ENCODE data around the gene PHETA2.
"Not testable (repeated sequence)": the region's sequence is repeated elsewhere in the genome, so short reads cannot be mapped to it uniquely, and the experiment has no call there.

The PHETA2 gene

DNA sequence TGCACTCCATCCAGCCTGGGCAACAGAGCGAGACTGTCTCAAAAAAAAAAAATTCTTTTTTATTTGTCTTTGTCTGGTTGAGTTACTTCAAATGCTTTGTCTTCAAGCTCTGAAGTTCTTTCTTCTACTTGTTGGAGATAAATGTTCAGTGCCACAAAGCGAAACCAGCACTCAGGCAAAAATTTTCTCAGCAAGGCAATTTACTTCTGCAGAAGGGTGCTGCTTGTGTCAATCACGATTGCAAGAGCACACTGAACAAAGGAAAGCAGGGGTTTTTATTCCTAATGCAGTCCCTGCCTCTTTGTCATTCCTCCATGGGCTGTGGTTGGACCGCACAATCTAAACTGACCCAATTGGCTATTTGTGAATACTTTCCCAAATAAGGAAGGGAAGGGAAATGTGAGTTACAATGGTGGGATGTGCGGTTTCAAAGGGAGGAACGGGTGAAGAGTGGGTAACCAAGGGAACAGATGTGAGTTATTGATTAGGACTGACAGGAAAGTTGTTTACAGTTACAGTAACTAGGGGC, 30.3 kb downstream of the PHETA2 start:
- DNase-seq (ENCODE audit: low read depth), result not testable (repeated sequence)

GRCh38 chr22:42108848-42109247, 34.8 kb downstream of the PHETA2 start:
- no peak for DNase-seq (ENCODE audit: low read depth)

DNA sequence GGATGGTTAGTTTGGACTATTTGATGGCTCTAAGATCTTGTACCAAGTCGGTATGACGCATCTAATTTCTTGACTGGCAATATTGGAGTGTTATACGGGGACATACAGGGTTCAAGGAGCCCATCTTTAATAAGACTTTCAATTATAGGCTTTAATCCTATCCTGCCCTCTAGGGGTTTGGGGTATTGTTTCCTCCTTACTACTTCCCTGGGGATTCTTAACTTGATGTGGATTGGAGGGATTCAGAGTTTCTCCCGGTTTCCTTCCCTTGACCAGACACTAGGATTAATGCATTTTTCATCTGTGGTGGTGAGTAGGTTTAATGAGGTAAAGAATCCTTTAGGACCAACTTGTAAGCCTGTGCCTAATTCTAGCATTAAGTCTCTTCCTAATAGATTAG, 37.8 kb downstream of the PHETA2 start:
- no peak for DNase-seq (ENCODE audit: low read depth)

DNA sequence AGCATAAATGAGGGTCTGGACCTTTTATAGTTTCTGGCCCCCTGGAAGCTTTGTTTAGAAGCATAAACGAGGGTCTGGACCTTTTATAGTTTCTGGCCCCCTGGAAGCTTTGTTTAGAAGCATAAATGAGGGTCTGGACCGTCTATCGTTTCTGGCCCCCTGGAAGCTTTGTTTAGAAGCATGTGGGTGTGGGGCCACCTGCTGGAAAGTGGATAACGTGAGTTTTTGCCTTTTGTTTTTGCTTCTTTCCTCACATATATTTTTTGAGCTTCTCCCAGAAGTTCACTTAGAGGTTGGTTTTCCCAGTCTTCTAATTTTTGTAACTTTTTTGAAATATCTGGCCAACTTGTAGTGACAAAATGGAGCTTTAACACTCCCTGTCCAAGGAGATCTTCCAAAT, 38.7 kb downstream of the PHETA2 start:
- DNase-seq (ENCODE audit: low read depth), result not testable (repeated sequence)

- DNase-seq (ENCODE audit: low read depth), result peak; percentile 18
These were observed 40.7 kb downstream of the PHETA2 start for GRCh38 chr22:42114721-42115120.

- DNase-seq (ENCODE audit: low read depth), result not testable (repeated sequence)
These were observed 41.4 kb downstream of the PHETA2 start for GRCh38 chr22:42115420-42115830.

GRCh38 chr22:42116848-42117424, 42.9 kb downstream of the PHETA2 start:
- peak; percentile 59 for DNase-seq (ENCODE audit: low read depth)

- not testable (repeated sequence) for DNase-seq (ENCODE audit: low read depth)
These were observed 46.4 kb downstream of the PHETA2 start for GRCh38 chr22:42120231-42121021.

GRCh38 chr22:42123529-42123928, 49.5 kb downstream of the PHETA2 start:
- not testable (repeated sequence) for DNase-seq (ENCODE audit: low read depth)

DNA sequence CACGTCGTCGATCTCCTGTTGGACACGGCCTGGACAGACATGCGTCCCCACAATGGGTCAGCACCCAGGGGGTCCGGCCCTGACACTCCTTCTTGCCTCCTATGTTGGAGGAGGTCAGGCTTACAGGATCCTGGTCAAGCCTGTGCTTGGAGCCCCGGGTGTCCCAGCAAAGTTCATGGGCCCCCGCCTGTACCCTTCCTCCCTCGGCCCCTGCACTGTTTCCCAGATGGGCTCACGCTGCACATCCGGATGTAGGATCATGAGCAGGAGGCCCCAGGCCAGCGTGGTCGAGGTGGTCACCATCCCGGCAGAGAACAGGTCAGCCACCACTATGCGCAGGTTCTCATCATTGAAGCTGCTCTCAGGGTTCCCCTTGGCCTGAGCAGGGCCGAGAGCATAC, 53.6 kb downstream of the PHETA2 start:
- DNase-seq (ENCODE audit: low read depth), result no peak

DNA sequence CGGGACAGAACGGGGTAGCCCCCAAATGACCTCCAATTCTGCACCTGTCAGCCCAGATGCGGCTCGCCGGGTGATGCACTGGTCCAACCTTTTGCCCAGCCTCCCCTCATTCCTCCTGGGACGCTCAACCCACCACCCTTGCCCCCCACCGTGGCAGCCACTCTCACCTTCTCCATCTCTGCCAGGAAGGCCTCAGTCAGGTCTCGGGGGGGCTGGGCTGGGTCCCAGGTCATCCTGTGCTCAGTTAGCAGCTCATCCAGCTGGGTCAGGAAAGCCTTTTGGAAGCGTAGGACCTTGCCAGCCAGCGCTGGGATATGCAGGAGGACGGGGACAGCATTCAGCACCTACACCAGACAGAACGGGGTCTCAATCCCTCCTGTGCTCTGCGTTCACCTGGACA, 54.0 kb downstream of the PHETA2 start:
- DNase-seq (ENCODE audit: low read depth), result not testable (repeated sequence)
